Gastroesophageal sphincter (tissue), 4 donors: ENCODE data around the gene CLEC19A. TPM values are rescaled to one million over a fixed set of nuclear protein-coding genes. Genes with fewer than 3 reads are reported as not detected.
"Not testable (repeated sequence)": the region's sequence is repeated elsewhere in the genome, so short reads cannot be mapped to it uniquely, and the experiment has no call there.

Source experiments
- ATAC-seq: fragments of 150-250 bp; one replicate; pipeline ENCODE4 v1.9.1; 2016; ENCODE audit warnings: mild to moderate bottlenecking, moderate library complexity
- H3K27ac ChIP-seq, 4 donors: fragments of 200-600 bp; sonication (generic) in 3 of 4; 1 replicate in 3 of 4; 2 replicates in 1 of 4; pipeline ENCODE4 v1.5.1; 2016 to 2019
- H3K27me3 ChIP-seq: fragments of 200-600 bp; sonication (generic); one replicate; pipeline ENCODE4 v1.5.1; 2019
- H3K36me3 ChIP-seq, 2 donors: fragments of 200-600 bp; sonication (generic); one replicate each; pipeline ENCODE4 v1.5.1; 2019; ENCODE audit warnings: control low read depth in 1 of 2
- H3K4me1 ChIP-seq, 3 donors: fragments of 200-600 bp; sonication (generic); 1 replicate in 2 of 3; 2 replicates in 1 of 3; pipeline ENCODE4 v1.5.1; 2016 to 2019; ENCODE audit warnings: control low read depth in 2 of 3
- H3K4me3 ChIP-seq, 2 donors: fragments of 200-600 bp; sonication (generic); one replicate each; pipeline ENCODE4 v1.5.1; 2019; ENCODE audit warnings: mild to moderate bottlenecking in 1 of 2, moderate library complexity in 1 of 2
- H3K9me3 ChIP-seq, 3 donors: fragments of 200-600 bp; sonication (generic); one replicate each; pipeline ENCODE4 v1.5.1; 2017 to 2019; ENCODE audit warnings: control low read depth in 2 of 3
- EP300 ChIP-seq: sonication (generic); formaldehyde crosslinking; IDR thresholded peaks from one replicate; pipeline ENCODE4 v1.6.1; 2017; ENCODE audit warnings: antibody characterized with exemption, mild to moderate bottlenecking
- POLR2A ChIP-seq, 2 donors: fragments of 450-650 bp; IDR thresholded peaks; one replicate each; pipeline ENCODE4 v1.6.1; 2017; ENCODE audit warnings: antibody characterized with exemption in 2 of 2, mild to moderate bottlenecking in 2 of 2, moderate library complexity in 1 of 2
- POLR2AphosphoS5 ChIP-seq: sonication (generic); formaldehyde crosslinking; IDR thresholded peaks from one replicate; pipeline ENCODE4 v1.6.1; 2017; ENCODE audit warnings: antibody characterized with exemption
- WGBS, 2 donors: methylation state at CpG; one replicate each; pipeline ENCODE4 v1.1.5; 2018; ENCODE audit warnings: low coverage in 1 of 2; 5-methylcytosine and 5-hydroxymethylcytosine counted together
- total RNA-seq, 4 donors: library from RNA; depleted of rRNA; stranded (reverse); fragments of >200 nt; gene quantifications; one replicate each; pipeline ENCODE4 v1.1.0, GENCODE V29; 2016
- TF ChIP-seq, protein P1 (sequence below), 4 experiments: fragments of 200-600 bp in 2 of 4; fragments of 450-650 bp in 2 of 4; sonication (generic) in 1 of 4; IDR thresholded peaks; one replicate each; pipeline ENCODE4 v1.5.1; 2017 to 2019; ENCODE audit warnings: antibody characterized with exemption in 4 of 4, mild to moderate bottlenecking in 2 of 4, moderate library complexity in 2 of 4

CLEC19A gene
- total RNA-seq, 4 donors from 2014 or later = not detected

DNA sequence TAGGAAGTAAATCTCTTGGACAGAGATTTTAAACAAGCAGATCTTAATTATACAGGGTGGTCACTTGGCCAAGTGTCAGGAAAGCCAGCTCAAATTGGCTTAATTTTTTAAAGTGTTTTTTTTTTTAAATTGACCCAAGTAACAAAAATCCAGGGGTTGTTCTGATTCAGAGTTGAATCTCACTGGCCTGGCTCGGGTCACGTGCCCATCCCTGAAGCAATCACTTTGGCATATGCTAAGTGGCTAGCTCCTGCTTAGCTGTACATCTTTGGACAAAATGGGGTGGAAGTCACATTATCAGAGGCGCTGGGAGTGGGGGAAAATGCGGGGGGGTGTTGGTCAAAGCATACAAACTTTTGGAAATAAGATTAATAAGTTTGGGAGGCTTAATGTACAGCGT, 23.6 kb downstream of the CLEC19A start:
- ATAC-seq = no peak
- 68 to 85% methylated on average over 3 to 5 of the region's 5 CpGs for WGBS, 2 donors
- H3K36me3 ChIP-seq = no peaks in the 10 kb centered on the region
- TF ChIP-seq, protein P1, sequence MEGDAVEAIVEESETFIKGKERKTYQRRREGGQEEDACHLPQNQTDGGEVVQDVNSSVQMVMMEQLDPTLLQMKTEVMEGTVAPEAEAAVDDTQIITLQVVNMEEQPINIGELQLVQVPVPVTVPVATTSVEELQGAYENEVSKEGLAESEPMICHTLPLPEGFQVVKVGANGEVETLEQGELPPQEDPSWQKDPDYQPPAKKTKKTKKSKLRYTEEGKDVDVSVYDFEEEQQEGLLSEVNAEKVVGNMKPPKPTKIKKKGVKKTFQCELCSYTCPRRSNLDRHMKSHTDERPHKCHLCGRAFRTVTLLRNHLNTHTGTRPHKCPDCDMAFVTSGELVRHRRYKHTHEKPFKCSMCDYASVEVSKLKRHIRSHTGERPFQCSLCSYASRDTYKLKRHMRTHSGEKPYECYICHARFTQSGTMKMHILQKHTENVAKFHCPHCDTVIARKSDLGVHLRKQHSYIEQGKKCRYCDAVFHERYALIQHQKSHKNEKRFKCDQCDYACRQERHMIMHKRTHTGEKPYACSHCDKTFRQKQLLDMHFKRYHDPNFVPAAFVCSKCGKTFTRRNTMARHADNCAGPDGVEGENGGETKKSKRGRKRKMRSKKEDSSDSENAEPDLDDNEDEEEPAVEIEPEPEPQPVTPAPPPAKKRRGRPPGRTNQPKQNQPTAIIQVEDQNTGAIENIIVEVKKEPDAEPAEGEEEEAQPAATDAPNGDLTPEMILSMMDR (IDR thresholded peaks at IDR 0.05) = no peak
- TF ChIP-seq POLR2A (IDR thresholded peaks at IDR 0.05) (no peak), EP300 (no peak), POLR2AphosphoS5 (no peak)
- no peaks in the 10 kb centered on the region for H3K9me3 ChIP-seq
- H3K27me3 ChIP-seq = no peaks in the 10 kb centered on the region
- no peak overlapping the region for H3K4me3 ChIP-seq
- H3K4me1 ChIP-seq = no peaks in the 10 kb centered on the region
- H3K27ac ChIP-seq = no peak overlapping the region

DNA sequence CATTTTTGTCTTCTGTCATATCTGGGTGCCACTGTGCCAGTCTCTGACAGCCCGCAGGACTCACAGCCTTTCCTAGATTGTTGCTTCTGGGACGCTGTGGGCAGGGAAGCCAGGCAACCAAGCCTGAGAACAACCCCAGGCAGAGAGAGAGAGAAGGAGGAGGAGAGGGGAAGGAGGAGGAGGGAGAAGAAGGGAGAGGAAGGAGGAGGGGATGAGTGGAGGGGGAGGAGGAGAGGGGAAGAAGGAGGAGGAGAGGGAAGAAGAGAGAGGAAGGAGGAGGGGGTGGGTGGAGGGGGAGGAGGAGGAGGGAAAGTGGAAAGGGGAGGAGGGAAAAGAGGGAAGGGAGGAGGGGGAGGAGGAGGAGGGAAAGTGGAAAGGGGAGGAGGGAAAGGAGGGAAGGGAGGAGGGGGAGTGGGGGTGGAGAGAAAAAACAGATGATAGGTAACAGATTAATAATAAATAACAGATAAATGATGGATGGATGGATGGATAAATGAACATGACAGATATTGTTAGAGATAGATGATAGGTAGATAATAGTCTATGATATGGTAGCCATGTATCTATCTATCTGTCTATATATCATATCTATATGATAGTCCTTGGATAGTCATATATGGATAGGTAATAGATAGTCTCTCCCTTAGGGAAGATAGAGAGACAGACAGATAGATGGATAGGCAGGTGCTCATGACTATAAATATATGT, 29.3 kb downstream of the CLEC19A start:
- ATAC-seq = no peak
- peaks cover 0 to 5% (median 0%) of the 10 kb centered on the region in 3 donors for H3K4me1 ChIP-seq
- H3K9me3 ChIP-seq = no peaks in the 10 kb centered on the region
- no peak overlapping the region for H3K27ac ChIP-seq
- WGBS, 2 donors = 80% methylated on average over 1 of the region's 2 CpGs; no CpG with 5 or more reads in 1 of the 2 donors
- H3K36me3 ChIP-seq = no peaks in the 10 kb centered on the region
- H3K27me3 ChIP-seq = no peaks in the 10 kb centered on the region
- no peak overlapping the region for H3K4me3 ChIP-seq
- TF ChIP-seq, protein P1 (IDR thresholded peaks at IDR 0.05) = no peak
- TF ChIP-seq POLR2A (IDR thresholded peaks at IDR 0.05) = no peak
- TF ChIP-seq EP300 = no peak
- TF ChIP-seq POLR2AphosphoS5 = no peak

DNA sequence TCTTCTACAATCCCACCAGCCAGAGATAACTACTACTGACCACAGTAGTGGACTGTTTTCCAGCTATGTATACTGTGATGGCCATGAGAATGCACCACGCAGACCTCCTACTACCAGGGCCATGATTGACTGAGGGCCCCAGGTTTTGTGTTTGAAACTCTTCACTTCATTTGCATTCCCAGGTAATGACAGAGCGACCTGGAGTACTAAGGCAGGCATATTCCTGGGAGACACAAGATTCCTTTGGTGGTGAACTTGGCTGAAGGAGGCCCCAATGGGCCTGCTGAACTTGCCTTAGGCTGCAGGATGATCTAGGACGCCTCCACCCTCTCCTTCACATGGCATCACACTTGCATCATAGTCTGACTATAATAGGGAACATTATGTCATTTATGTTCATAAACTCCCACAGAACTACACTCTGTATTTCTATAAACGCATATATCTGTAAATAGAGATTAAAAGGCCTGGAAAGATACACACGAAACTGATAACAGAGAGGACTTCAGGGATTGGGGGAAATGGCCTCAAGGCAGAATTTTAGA, 30.4 kb downstream of the CLEC19A start:
- peaks cover 0 to 5% (median 0%) of the 10 kb centered on the region in 3 donors for H3K4me1 ChIP-seq
- H3K27me3 ChIP-seq = no peaks in the 10 kb centered on the region
- no peak overlapping the region for H3K4me3 ChIP-seq
- no peaks in the 10 kb centered on the region for H3K36me3 ChIP-seq
- 56 to 80% methylated on average over 5 of the region's 5 CpGs for WGBS, 2 donors
- TF ChIP-seq POLR2AphosphoS5 (no peak), EP300 (no peak), POLR2A (IDR thresholded peaks at IDR 0.05) (no peak)
- TF ChIP-seq, protein P1 (IDR thresholded peaks at IDR 0.05) = no peak
- H3K27ac ChIP-seq = no peak overlapping the region
- no peak for ATAC-seq
- H3K9me3 ChIP-seq = no peaks in the 10 kb centered on the region

DNA sequence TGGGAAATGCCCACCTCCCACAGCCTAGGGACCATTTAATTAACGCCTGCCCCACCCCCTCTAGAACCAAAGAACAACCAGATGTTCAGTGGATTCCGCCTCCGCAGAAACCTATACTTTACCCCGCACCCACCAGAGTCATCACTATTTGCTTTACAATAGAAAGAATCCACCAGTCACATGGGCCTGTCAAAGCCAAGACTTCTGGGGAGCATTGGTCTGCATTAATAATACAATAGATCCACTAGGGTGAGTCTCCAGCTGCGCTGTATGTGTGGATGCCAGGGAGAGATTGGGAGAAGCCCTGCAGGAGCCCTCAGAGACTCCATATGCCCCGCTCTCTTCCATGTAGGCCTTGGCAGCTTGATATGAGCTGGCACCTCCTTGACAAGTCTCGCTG, 31.3 kb downstream of the CLEC19A start:
- Histone ChIP-seq H3K27ac (no peak overlapping the region), H3K4me1 (peaks cover 0 to 5% (median 0%) of the 10 kb centered on the region in 3 donors), H3K36me3 (no peaks in the 10 kb centered on the region), H3K9me3 (no peaks in the 10 kb centered on the region), H3K4me3 (no peak overlapping the region), H3K27me3 (no peaks in the 10 kb centered on the region)
- no peak for TF ChIP-seq POLR2AphosphoS5
- TF ChIP-seq, protein P1 (IDR thresholded peaks at IDR 0.05) = no peak
- TF ChIP-seq EP300 = no peak
- TF ChIP-seq POLR2A (IDR thresholded peaks at IDR 0.05) = no peak
- WGBS, 2 donors = 28 to 40% methylated on average over 3 of the region's 7 CpGs
- ATAC-seq = no peak

DNA sequence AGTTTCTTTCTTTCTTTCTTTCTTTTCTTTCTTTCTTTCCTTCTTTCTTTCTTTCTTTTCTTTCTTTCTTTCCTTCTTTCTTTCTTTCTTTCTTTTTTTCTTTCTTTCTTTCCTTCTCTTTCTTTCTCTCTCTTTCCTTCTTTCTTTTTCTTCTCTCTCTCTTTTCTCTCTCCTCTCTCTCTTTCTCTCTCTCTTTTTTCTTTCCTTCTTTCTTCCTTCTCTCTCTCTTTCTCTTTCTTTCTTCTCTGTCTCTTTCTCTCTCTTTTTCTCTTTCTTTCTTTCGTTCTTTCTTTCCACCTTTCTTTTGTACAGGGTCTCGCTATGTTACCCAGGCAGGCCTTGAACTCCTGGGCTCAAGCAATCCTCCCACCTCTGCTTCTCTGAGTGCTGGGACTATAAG, 35.7 kb downstream of the CLEC19A start:
- 100% methylated on average over 2 of the region's 2 CpGs; no CpG with 5 or more reads in 1 of the 2 donors for WGBS, 2 donors
- not testable (repeated sequence) for H3K4me3 ChIP-seq, H3K27ac ChIP-seq, H3K4me1 ChIP-seq, H3K9me3 ChIP-seq, ATAC-seq, H3K27me3 ChIP-seq, H3K36me3 ChIP-seq
